Small intestine (tissue), 7 donors: Measurements from ENCODE around the gene TPSD1. TPM values are rescaled to one million over a fixed set of nuclear protein-coding genes. Genes with fewer than 3 reads are reported as not detected.
"Not testable (repeated sequence)": the region's sequence is repeated elsewhere in the genome, so short reads cannot be mapped to it uniquely, and the experiment has no call there.

Experiments used
- DNase-seq, 2 donors: peaks; one replicate each; pipeline versions ENCODE4 v3.0.0 to v3.0.0-alpha.2; 2013
- FAIRE-seq: peaks from 2 replicates; lab custom pipeline; 2012; peaks lifted over from hg19 to GRCh38; lab: Jason Lieb, UNC
- H3K27ac ChIP-seq, 3 donors: one replicate each; pipeline ENCODE4 v1.5.1; 2013; ENCODE audit warnings: low read length in 2 of 3, mild to moderate bottlenecking in 2 of 3, control low read depth in 1 of 3, inconsistent platforms in 1 of 3, low read depth in 1 of 3, moderate library complexity in 1 of 3
- H3K27me3 ChIP-seq, 3 donors: one replicate each; pipeline ENCODE4 v1.6.1; 2013; ENCODE audit warnings: low read length in 3 of 3, inconsistent platforms in 1 of 3; ENCODE audit not compliant: control insufficient read depth in 3 of 3, insufficient read depth in 3 of 3
- H3K36me3 ChIP-seq, 3 donors: one replicate each; pipeline ENCODE4 v1.6.1; 2013; ENCODE audit warnings: low read length in 3 of 3, inconsistent platforms in 1 of 3, low read depth in 1 of 3, mild to moderate bottlenecking in 1 of 3, moderate library complexity in 1 of 3; ENCODE audit not compliant: control insufficient read depth in 3 of 3, insufficient read depth in 2 of 3
- H3K4me1 ChIP-seq, 3 donors: one replicate each; pipeline ENCODE4 v1.6.1; 2013; ENCODE audit warnings: low read length in 2 of 3, inconsistent platforms in 1 of 3, low read depth in 1 of 3, mild to moderate bottlenecking in 1 of 3, moderate library complexity in 1 of 3; ENCODE audit not compliant: control insufficient read depth in 3 of 3, insufficient read depth in 2 of 3
- H3K4me3 ChIP-seq, 3 donors: one replicate each; pipeline ENCODE4 v1.5.1; 2013; ENCODE audit warnings: low read length in 3 of 3, control low read depth in 1 of 3, inconsistent platforms in 1 of 3, low read depth in 1 of 3, mild to moderate bottlenecking in 1 of 3, moderate library complexity in 1 of 3
- H3K9me3 ChIP-seq, 2 donors: one replicate each; pipeline ENCODE4 v1.6.1; 2013; ENCODE audit warnings: low read depth in 1 of 2, low read length in 1 of 2; ENCODE audit not compliant: control insufficient read depth in 2 of 2, insufficient read depth in 1 of 2
- WGBS, 3 donors: extraction: QIAGEN DNeasy Blood & Tissue Kit; methylation state at CpG; one replicate each; pipeline ENCODE4 v1.1.7; 2013; 5-methylcytosine and 5-hydroxymethylcytosine counted together
- polyA plus RNA-seq, 4 donors: library from polyadenylated mRNA; stranded (reverse) in 3 of 4; unstranded in 1 of 4; fragments of 200-250 nt in 3 of 4; fragments of 120-200 nt in 1 of 4; gene quantifications; one replicate each; pipeline versions ENCODE4 v1.2.1 to v1.2.3, GENCODE V29; 2013
- donor health status: healthy with polysubstance abuse.
- donor health status: control.
- donor health status: control.
- donor health status: Bipolar disorder and iron deficiency.
- donor health status: healthy.

Gene TPSD1
- polyA plus RNA-seq, 4 donors = 0.06 to 1.3 (median 0.81) TPM; not detected in 1

- not testable (repeated sequence) for H3K36me3 ChIP-seq, DNase-seq, H3K27me3 ChIP-seq, H3K4me1 ChIP-seq, FAIRE-seq, H3K27ac ChIP-seq, H3K4me3 ChIP-seq, H3K9me3 ChIP-seq
- WGBS, 3 donors = 77 to 82% (median 78%) methylated on average over 4 to 13 of the region's 15 CpGs
Measured at GRCh38 chr16:1241081-1241480, 14.8 kb upstream of the TPSD1 start.

DNA sequence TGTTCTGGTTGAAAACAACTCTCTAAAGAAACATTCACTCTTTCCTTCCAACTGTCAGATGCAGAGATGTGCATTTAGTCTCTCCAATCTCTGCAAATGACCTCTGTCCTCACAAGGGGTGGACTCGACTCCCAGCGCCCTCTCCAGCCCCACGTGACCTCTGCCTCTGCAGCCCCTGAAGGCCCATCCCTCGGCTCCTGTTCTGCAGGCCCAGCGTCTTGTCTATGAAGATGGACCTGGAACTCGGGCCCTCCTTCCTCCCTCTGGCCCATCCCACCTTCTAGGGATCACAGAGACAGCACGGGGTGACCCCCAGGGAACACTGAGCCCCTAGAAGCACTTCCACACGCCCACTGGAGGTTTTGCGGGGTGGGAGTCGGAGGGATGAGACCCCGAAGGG, 12.5 kb upstream of the TPSD1 start:
- H3K4me1 ChIP-seq, FAIRE-seq, DNase-seq, H3K36me3 ChIP-seq, H3K9me3 ChIP-seq, H3K4me3 ChIP-seq, H3K27ac ChIP-seq, H3K27me3 ChIP-seq: not testable (repeated sequence)
- 22 to 53% (median 24%) methylated on average over 7 of the region's 11 CpGs for WGBS, 3 donors

- WGBS, 3 donors = 46 to 69% (median 51%) methylated on average over 21 to 31 of the region's 32 CpGs
- not testable (repeated sequence) for FAIRE-seq, H3K27me3 ChIP-seq
Measured at GRCh38 chr16:1243907-1244850, 11.7 kb upstream of the TPSD1 start.

DNA sequence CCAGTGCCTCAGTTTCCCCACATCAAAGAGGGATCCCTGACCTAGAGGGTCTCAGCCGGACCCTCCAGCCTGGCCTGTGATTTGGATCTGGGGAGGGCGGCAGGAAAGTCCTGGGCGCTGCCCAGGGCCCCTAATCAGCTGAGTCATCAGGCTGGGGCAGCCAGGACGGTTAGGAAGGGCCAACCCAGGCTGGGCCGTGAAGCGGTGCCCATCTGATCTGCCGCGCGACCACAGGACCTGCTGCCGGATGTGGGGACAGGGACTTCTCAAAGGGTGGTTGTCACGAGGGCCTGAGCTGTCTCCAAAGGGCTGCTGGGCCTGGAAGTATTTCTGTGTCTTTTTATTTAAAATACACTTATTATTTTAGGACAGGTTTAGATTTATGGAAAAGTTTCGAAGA, 11.0 kb upstream of the TPSD1 start:
- peaks cover 0 to 2% of the 10 kb centered on the region in 2 donors for H3K9me3 ChIP-seq
- DNase-seq (no peak), FAIRE-seq (no peak)
- H3K36me3 ChIP-seq = no peaks in the 10 kb centered on the region
- H3K27ac ChIP-seq = no peak overlapping the region
- no peaks in the 10 kb centered on the region for H3K4me1 ChIP-seq
- no peak overlapping the region for H3K4me3 ChIP-seq
- no peaks in the 10 kb centered on the region for H3K27me3 ChIP-seq
- 34 to 70% (median 40%) methylated on average over 11 to 12 of the region's 12 CpGs for WGBS, 3 donors

More at GRCh38 chr16:1243907-1244850, 11.7 kb upstream of the TPSD1 start:
- H3K27ac ChIP-seq, H3K4me3 ChIP-seq, H3K36me3 ChIP-seq, H3K9me3 ChIP-seq, H3K4me1 ChIP-seq, DNase-seq: not testable (repeated sequence)

- H3K4me1 ChIP-seq = no peaks in the 10 kb centered on the region
- WGBS, 3 donors = 40 to 60% (median 47%) methylated on average over 22 of the region's 22 CpGs
- H3K27ac ChIP-seq = no peak overlapping the region
- H3K36me3 ChIP-seq = no peaks in the 10 kb centered on the region
- FAIRE-seq = no peak
- no peak overlapping the region for H3K4me3 ChIP-seq
- no peak for DNase-seq
- H3K9me3 ChIP-seq = peaks cover 0 to 2% of the 10 kb centered on the region in 2 donors
- no peaks in the 10 kb centered on the region for H3K27me3 ChIP-seq
Measured at GRCh38 chr16:1245452-1246020, 10.3 kb upstream of the TPSD1 start.

DNA sequence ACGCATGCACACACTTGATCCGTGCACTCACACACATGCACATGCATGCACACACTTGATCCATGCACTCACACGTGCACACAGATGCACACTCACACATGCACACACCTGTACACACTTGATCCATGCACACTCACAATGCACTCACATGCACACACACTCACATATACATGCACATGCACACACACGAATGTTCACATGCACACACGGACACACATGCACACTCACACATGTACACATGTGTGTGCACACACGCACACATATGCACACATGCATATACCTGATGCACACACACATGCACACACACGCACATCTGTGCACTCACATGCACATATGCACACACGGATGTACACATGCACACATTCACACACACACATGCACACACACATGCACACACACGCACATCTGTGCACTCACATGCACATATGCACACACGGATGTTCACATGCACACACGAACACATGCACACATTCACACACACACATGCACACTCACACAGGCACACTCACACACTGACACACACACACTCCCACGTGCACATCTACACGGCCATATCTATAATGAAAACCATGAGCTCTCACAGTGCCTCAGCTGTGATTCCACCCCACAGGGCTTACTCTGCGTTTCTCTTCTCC, 7.8 kb upstream of the TPSD1 start:
- FAIRE-seq, H3K4me1 ChIP-seq, H3K27me3 ChIP-seq, DNase-seq, H3K36me3 ChIP-seq, H3K4me3 ChIP-seq, H3K9me3 ChIP-seq, H3K27ac ChIP-seq: not testable (repeated sequence)
- WGBS, 3 donors = 80 to 87% (median 83%) methylated on average over 11 to 13 of the region's 14 CpGs

DNA sequence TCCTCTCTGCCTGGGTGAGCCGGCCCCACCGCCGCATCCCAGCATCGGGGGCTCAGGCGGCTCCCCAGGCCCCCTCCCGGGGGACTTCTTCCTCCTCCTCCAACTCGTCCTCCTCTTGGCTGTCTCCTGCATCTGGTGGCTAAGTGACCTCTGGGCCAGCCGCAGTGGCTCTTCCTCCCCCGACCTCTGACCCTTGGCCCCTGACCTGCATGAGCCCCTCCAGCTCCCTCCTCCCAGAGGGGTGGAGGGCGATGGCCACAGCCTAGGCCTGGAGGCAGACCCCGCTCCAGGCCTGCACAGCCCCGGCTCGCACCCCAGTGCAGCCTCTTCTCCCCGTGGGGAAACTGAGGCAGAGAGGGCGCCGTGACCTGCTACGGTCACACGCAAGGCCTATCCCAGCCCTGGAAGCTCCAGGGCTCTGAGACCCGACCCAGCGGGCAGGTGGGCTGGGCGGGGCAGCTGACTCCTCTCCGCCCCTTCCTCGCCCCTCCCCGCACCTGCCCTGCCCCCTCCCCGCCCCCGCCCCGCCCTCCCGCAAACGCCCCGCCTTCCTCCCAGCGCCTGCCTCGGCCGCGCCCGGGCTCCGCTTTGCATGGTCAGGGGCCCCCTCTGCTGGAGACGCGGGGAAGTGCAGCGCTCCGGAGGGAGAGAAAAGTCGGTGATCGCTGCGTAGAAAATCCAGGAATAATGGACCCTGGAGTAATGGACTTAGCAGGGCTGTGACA, 6.7 kb upstream of the TPSD1 start:
- H3K27ac ChIP-seq, H3K36me3 ChIP-seq, H3K27me3 ChIP-seq, H3K4me3 ChIP-seq, FAIRE-seq, DNase-seq, H3K4me1 ChIP-seq, H3K9me3 ChIP-seq: not testable (repeated sequence)
- WGBS, 3 donors = 67 to 80% methylated on average over 2 to 4 of the region's 43 CpGs; no CpG with 5 or more reads in 1 of the 3 donors
